Thoracic aorta (tissue), 2 donors: Measurements from ENCODE around the gene RIMBP3C. TPM values are rescaled to one million over a fixed set of nuclear protein-coding genes. Genes with fewer than 3 reads are reported as not detected.
"Not testable (repeated sequence)": the region's sequence is repeated elsewhere in the genome, so short reads cannot be mapped to it uniquely, and the experiment has no call there.

Experiments used
- ATAC-seq: fragments of 150-250 bp; one replicate; pipeline ENCODE4 v1.8.0; 2017; ENCODE audit warnings: low read depth; ENCODE audit not compliant: insufficient number of reproducible peaks, low FRiP score
- DNase-seq: peaks from one replicate; pipeline ENCODE4 v3.0.0-alpha.2; 2020; ENCODE audit warnings: low spot score
- H3K27ac ChIP-seq, 2 donors: fragments of 200-600 bp; sonication (generic); 1 replicate in 1 of 2; 2 replicates in 1 of 2; pipeline ENCODE4 v1.5.1; 2016; ENCODE audit warnings: mild to moderate bottlenecking in 2 of 2, moderate library complexity in 2 of 2
- H3K27me3 ChIP-seq: fragments of 200-600 bp; sonication (generic); replicated peaks from 2 replicates; pipeline ENCODE4 v1.6.0; 2016; ENCODE audit warnings: mild to moderate bottlenecking; ENCODE audit not compliant: insufficient read depth
- H3K36me3 ChIP-seq: fragments of 200-600 bp; sonication (generic); one replicate; pipeline ENCODE4 v1.5.1; 2016
- H3K4me1 ChIP-seq, 2 donors: fragments of 200-600 bp; sonication (generic); 1 replicate in 1 of 2; 2 replicates in 1 of 2; pipeline versions ENCODE4 v1.5.1 to v1.6.0; 2016; ENCODE audit warnings: low read depth in 2 of 2, mild to moderate bottlenecking in 1 of 2; ENCODE audit not compliant: control insufficient read depth in 1 of 2
- H3K4me3 ChIP-seq: fragments of 200-600 bp; sonication (generic); 2 replicates; pipeline ENCODE4 v1.5.1; 2016; ENCODE audit warnings: mild to moderate bottlenecking
- H3K9me3 ChIP-seq: fragments of 200-600 bp; sonication (generic); 2 replicates; pipeline ENCODE4 v1.5.1; 2016
- total RNA-seq, 2 donors: library from RNA; depleted of rRNA; stranded (reverse); fragments of >200 nt; gene quantifications; one replicate each; pipeline versions ENCODE4 v1.1.0 to v1.2.3, GENCODE V29; 2016
- TF ChIP-seq, protein P1 (sequence below): fragments of 200-600 bp; sonication (generic); IDR thresholded peaks from one replicate; pipeline ENCODE4 v1.5.1; 2019; ENCODE audit warnings: antibody characterized with exemption

Gene RIMBP3C, protein sequence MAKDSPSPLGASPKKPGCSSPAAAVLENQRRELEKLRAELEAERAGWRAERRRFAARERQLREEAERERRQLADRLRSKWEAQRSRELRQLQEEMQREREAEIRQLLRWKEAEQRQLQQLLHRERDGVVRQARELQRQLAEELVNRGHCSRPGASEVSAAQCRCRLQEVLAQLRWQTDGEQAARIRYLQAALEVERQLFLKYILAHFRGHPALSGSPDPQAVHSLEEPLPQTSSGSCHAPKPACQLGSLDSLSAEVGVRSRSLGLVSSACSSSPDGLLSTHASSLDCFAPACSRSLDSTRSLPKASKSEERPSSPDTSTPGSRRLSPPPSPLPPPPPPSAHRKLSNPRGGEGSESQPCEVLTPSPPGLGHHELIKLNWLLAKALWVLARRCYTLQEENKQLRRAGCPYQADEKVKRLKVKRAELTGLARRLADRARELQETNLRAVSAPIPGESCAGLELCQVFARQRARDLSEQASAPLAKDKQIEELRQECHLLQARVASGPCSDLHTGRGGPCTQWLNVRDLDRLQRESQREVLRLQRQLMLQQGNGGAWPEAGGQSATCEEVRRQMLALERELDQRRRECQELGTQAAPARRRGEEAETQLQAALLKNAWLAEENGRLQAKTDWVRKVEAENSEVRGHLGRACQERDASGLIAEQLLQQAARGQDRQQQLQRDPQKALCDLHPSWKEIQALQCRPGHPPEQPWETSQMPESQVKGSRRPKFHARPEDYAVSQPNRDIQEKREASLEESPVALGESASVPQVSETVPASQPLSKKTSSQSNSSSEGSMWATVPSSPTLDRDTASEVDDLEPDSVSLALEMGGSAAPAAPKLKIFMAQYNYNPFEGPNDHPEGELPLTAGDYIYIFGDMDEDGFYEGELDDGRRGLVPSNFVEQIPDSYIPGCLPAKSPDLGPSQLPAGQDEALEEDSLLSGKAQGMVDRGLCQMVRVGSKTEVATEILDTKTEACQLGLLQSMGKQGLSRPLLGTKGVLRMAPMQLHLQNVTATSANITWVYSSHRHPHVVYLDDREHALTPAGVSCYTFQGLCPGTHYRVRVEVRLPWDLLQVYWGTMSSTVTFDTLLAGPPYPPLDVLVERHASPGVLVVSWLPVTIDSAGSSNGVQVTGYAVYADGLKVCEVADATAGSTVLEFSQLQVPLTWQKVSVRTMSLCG (N-terminal part only)
- total RNA-seq, result under 1 TPM; 0.14 to 0.28 TPM

DNA sequence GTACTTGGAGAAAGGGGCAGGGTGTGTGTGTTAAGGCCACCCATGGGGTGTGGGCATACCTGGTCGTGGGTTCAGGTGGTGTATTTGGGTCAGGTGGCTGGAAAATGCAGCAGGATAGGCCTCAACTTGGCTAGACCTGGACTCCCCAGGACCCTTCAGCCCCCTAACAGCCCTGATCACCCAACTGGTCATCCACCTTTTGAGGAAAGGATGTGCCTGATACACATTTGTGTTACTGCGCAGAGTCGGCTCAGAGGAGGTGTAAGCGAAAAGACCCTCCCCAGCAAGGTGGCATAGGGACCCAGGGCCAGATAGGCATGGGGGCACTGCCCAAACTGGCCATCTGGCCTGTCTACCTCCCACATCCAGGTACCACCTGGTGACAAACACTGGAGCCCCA is at the start of gene RIMBP3C:
Gene RIMBP3C, minus strand, starts transcription at position 101 of the 400 bp plus-strand sequence. CDS start 485 bp downstream, outside the sequence.
- H3K9me3 ChIP-seq, H3K4me1 ChIP-seq, DNase-seq, ATAC-seq, H3K27me3 ChIP-seq, H3K36me3 ChIP-seq, H3K27ac ChIP-seq, H3K4me3 ChIP-seq: not testable (repeated sequence)

DNA sequence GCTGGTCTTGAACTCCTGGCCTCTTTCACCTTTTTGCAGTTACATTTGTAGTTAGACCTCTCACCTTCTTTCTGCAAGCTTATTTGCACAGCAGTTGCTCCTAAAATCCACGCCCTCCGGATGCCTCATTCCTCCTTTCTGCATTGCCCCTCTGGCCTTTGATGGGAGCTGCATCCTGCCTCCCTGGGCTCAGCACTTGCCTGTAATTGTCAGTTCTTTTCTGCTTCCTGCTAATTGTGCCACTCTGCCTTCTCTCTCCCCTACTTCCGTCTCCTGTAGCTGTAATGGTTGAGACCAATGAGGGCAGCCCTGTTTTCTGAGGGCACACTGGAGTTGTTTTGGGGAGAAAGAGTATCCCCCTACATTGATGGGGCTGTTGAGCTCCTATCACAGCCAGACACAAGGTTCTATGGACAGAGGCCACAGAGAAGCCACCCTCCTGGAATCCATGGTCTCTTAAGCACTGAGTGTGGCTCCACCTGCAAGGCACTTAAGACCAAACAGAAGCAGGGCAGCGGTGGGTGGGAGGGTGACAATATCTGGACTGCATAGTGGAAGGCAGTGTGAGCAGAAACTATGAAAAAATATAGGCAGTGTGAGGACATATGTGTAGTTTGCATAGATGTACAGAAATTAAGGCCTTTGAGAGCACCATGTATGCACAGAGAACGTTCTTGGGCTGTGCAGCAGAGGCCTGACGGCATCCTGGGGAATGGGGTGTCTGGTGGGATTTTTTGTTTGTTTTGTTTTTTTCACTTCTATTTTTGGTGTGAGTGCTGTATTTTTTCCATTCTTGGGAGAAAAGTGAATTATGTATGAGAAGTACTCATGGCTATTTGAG is 48.0 kb upstream of the RIMBP3C start:
- no peak for ATAC-seq
- H3K4me1 ChIP-seq, result peaks cover 0 to 15% of the 10 kb centered on the region in 2 donors
- TF ChIP-seq, protein P1, sequence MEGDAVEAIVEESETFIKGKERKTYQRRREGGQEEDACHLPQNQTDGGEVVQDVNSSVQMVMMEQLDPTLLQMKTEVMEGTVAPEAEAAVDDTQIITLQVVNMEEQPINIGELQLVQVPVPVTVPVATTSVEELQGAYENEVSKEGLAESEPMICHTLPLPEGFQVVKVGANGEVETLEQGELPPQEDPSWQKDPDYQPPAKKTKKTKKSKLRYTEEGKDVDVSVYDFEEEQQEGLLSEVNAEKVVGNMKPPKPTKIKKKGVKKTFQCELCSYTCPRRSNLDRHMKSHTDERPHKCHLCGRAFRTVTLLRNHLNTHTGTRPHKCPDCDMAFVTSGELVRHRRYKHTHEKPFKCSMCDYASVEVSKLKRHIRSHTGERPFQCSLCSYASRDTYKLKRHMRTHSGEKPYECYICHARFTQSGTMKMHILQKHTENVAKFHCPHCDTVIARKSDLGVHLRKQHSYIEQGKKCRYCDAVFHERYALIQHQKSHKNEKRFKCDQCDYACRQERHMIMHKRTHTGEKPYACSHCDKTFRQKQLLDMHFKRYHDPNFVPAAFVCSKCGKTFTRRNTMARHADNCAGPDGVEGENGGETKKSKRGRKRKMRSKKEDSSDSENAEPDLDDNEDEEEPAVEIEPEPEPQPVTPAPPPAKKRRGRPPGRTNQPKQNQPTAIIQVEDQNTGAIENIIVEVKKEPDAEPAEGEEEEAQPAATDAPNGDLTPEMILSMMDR, result no peak
- peaks cover under 1% of the 10 kb centered on the region for H3K36me3 ChIP-seq
- H3K27me3 ChIP-seq, result no peaks in the 10 kb centered on the region
- no peak overlapping the region for H3K27ac ChIP-seq
- no peak overlapping the region for H3K4me3 ChIP-seq
- H3K9me3 ChIP-seq, result no peaks in the 10 kb centered on the region
- DNase-seq, result no peak

DNA sequence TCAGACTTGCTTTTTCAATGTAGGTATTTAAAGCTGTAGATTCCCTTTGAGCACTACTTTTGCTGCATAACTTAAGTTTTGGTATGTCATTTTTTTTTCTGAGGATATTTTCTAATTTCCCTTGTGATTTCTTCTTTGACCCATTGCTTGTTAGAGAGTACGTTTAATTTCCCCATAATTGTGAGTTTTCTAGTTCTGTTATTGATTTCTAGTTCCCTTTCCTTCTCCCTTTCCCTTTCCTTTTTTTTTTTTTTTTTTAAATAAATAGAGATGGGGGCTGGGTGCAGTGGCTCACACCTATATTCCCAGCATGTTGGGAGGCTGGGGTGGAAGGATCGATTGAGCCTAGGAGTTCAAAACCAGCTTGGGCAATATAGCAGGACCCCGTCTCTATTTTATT is 47.0 kb upstream of the RIMBP3C start:
- TF ChIP-seq, protein P1, result no peak
- no peaks in the 10 kb centered on the region for H3K27me3 ChIP-seq
- no peak overlapping the region for H3K4me3 ChIP-seq
- H3K27ac ChIP-seq, result no peak overlapping the region
- H3K36me3 ChIP-seq, result peaks cover 10% of the 10 kb centered on the region
- DNase-seq, result no peak
- H3K4me1 ChIP-seq, result peaks cover 0 to 21% of the 10 kb centered on the region in 2 donors
- ATAC-seq, result no peak
- no peaks in the 10 kb centered on the region for H3K9me3 ChIP-seq

DNA sequence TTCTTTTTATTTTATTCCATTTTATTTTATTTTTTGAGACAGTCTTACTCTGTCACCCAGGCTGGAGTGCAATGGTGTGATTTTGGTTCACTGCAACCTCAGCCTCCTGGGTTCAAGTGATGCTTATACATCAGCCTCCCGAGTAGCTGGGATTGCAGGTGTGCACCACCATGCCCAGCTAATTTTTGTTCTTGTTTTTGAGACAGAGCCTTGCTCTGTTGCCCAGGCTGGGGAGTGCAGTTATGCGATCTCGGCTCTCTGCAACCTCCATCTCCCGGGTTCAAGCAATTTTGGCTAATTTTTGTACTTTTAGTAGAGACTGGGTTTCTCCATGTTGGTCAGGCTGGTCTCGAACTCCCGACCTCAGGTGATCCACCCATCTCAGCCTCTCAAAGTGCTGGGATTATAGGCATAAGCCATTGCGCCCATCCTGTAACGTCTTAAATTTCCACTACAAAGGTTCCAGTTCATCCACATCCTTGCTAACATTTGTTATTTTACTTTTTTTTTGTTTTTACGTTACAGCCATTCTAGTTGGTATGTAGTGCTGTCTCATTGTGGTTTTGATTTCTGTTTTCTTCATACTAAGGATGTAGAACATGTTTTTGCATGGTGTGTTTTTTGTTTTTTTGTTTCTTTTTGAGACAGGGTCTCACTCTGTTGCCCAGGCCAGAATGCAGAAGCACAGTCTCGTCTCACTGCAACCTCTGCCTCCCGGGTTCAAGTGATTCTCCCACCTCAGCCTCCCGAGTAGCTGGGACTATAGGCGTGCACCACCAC is 45.3 kb upstream of the RIMBP3C start:
- Histone ChIP-seq H3K36me3 (peaks cover 15% of the 10 kb centered on the region), H3K4me1 (peaks cover 1 to 39% of the 10 kb centered on the region in 2 donors)
- H3K4me3 ChIP-seq, H3K27ac ChIP-seq, H3K27me3 ChIP-seq, H3K9me3 ChIP-seq, ATAC-seq, DNase-seq: not testable (repeated sequence)

DNA sequence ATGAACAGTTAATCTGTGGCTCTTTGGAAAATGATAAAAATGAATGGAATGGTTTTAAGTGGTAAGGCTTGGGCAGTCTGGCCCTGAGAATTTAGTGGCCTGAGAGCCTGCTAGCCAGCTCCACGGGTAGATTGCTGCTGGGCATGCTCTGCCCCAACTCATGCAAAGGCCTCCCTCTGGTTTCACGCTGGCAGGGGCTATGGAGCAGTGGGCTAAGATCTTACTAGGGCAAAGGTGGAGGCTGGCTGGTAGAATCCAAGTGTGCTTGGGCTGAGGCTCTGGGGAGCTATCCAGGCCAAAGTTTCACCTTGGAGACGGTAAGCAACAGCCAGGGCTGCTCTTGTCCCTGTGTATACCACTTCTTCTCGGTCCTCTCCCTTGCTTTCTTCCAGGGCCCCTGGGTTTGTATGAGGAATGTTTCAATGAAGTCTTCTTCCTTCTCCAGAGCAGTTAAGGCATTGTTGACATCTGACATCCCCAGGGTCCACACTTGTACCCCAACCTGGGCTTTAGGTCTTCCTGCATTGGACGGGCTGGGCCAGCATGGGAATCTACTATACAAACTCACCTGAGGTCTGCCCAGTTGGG is 43.7 kb upstream of the RIMBP3C start:
- Histone ChIP-seq H3K4me1 (peaks cover 16 to 51% of the 10 kb centered on the region in 2 donors), H3K9me3 (no peaks in the 10 kb centered on the region), H3K27me3 (no peaks in the 10 kb centered on the region), H3K27ac (no peak overlapping the region), H3K36me3 (peaks cover 15% of the 10 kb centered on the region), H3K4me3 (no peak overlapping the region)
- TF ChIP-seq, protein P1, result no peak
- DNase-seq (no peak), ATAC-seq (no peak)
